DMS153 treated with DMSO at 0.1 percent for 48 hours (cell line): ENCODE data around the gene HHIP.
"Not testable (repeated sequence)": the region's sequence is repeated elsewhere in the genome, so short reads cannot be mapped to it uniquely, and the experiment has no call there.

ENCODE experiments used
- DNase-seq: peaks from one replicate; lab custom pipeline; 2025; ENCODE audit not compliant: unreplicated experiment; lab: John Stamatoyannopoulos, UW

HHIP gene

GRCh38 chr4:144740316-144740715 lies 94.4 kb downstream of the HHIP start:
- no peak for DNase-seq

DNA sequence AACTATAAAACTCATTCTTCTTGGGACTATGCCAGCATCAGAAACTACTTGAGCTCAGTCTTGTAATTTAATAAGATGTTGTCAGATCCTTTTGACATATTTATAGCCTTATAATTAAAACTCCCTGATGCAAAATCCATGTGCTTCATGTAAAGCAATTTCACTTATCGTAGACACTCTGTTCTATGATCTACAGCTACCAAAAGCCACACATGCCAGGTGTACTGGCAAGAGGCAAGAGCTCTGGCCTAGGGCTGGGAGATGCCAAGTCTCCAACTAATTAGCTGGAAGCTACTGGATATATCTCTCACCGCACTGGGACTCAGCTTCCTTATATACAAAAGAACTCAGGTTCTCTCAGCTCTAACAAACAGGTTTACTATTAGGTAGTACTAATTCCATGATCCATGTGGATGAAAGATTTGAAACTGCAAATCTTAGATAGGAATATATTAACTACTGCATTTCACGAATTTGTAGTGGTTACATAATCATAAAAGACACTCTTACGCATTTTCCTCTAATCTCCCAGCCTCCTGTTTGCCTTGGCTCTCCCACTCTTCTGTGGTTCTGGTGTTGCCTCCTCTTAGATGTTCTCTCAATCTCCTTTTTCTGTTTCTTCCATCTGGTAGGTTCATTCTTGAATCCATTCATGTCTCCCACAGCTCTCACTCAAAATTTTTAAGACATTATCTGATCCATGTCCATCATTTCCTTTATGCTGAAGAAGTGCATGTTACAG lies 103.0 kb downstream of the HHIP start:
- DNase-seq: no peak

DNA sequence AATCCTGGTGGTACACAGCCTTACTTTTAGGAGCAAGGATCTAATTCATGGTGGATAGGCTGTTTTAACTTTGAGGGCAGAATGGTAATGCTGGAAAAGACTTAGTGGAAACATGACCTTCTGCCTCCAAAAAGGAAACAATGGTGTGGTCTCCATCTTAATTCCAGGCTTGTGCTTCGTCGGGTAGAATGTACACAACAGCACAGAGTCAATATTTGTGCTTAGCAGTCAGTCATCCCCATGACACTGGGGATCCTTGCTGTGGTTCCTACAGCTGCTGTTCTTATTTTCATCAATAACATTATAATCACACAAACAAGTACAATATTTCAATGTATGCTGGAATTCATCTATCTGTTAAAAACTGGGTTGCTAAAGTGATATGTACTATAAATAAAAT lies 104.4 kb downstream of the HHIP start:
- no peak for DNase-seq

DNA sequence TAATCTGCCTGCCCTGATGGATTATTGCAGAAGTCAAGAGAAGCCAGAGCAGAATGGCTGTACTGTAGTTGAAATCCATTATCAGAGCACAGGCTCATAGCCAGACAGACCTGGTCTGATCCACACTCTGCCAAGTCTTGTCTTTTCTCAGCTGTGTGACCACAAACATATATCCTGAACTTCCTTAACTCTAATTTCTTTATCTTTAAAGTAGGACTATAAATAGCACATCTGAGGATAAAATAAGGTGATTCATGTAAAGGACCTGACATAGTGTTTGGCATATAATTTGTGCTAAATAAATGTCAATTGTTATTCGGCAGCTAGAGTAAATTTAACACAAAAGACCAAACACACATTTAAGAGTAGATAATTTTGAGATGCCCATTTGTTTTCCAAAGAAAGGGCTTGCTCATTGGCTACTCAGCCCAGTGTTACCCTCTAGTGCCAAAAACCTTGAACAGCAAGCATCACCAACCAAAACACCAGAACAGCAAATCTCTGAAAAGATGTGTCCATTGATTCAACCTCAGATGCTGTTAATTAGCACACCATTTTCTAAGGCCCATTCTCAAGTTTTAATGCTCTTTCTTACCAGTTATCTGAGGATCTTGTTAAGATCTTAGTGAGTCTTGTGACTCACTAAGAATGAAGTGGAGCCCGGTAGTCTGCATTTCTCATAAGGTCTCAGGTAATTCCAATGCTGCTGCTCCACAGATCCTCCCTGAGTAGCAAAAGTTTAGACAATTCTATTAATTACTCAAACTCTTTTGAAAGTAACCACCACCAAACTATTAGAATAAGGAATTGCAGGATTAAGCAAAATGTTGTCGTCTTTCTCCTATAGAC lies 108.8 kb downstream of the HHIP start:
- DNase-seq: no peak

- no peak for DNase-seq
Measured at GRCh38 chr4:144757969-144758368, 112.0 kb downstream of the HHIP start.

DNA sequence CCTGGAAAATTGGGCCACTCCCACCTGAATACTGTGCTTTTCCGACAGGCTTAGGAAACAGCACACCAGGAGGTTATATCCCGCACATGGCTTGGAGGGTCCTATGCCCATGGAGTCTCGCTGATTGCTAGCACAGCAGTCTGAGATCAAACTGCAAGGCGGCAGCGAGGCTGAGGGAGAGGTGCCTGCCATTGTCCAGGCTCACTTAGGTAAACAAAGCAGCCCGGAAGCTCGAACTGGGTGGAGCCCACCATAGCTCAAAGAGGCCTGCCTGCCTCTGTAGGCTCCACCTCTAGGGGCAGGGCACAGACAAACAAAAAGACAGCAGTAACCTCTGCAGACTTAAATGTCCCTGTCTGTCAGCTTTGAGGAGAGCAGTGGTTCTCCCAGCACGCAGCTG lies 122.9 kb downstream of the HHIP start:
- DNase-seq: not testable (repeated sequence)

- no peak for DNase-seq
Measured at GRCh38 chr4:144778364-144778763, 132.4 kb downstream of the HHIP start.

DNA sequence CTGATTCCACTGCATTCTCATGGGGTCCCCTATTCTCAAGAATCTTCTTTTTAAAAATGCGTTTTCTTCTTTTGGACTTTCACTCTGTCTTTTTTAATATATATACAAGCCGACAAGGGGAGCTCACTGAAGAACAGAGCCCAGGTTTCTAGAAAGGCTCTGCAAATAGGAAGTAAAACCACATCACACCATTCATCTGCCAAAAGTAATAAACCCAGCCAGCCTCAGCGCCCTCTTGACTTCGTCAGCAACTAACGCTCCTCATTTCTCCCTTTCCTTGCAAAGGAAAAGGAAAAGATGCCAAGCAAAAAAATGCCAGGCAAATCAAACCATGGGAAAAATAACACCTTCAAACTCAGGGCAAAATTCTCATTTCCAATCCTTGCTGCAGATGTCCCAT lies 136.4 kb downstream of the HHIP start:
- DNase-seq: no peak

DNA sequence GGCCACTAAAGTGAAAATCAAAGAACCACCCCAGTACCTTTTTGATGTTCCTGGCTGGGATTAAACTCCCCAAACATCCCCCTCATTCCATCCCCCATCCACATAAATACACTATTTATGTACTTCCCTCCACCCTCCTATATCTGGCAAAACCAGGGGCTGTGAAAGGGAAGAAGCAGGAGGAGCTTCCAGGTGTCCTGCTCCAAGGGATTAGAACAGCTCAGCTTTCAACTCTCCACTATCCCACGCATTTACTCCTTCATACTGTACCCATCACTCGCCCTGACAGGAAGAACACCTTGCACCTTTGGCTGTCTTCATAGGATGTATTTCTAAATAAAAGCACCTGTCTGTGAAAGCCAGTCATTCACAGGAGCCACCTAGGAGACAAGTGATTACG lies 140.0 kb downstream of the HHIP start:
- no peak for DNase-seq

DNA sequence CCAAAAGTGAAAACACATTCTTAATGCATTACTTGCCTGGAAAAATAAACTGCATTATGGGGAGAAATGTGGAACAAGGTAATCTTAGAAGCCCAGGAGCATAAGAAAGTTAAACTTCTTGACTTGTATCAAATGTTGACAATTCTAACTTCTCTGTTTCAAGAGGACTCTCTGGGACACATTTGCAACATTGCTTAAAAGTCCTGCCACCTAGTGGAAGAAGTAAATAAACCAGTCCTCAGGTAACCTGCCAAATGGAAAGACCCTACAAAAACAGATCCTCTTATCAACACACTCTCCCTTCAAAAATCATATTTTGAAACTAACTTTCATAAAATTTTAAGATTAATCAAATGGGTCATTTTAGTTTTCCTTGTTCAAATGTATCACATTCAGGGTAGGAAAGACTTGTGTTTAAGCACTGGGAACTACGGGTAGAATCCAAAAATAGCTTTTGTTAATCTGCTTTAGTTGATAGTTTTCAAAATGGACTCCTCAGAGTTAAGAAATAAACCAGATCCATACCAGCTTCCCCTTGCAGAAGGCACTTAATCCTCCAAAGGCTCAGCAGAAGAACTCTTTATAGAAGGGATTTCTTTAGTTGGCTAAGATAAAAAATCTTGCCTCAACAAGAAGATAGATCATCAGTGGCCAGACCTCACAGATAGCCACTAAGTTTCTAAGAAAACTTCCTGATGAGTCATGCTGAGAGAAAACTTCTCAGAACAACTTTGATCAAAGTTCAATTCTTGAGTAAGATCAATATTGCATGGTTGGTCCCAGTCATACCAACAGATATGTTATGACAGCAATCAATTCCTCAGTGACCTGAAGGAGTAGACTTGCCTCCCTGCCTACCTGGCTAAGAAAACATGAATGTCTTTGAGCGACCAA lies 141.7 kb downstream of the HHIP start:
- peak; percentile 5 for DNase-seq

- no peak for DNase-seq
Measured at GRCh38 chr4:144788469-144788868, 142.5 kb downstream of the HHIP start.

GRCh38 chr4:144791933-144792332 lies 146.0 kb downstream of the HHIP start:
- DNase-seq: not testable (repeated sequence)
